Erythroblast (primary cell): ENCODE data around the gene DNAH2.

Experiments used
- DNase-seq, 2 experiments: peaks; one replicate each; lab custom pipeline; 2025; lab: John Stamatoyannopoulos, UW
- GATA1 ChIP-seq: IDR thresholded peaks from 2 replicates; pipeline ENCODE4 v1.6.1; 2011; ENCODE audit warnings: low read depth, mild to moderate bottlenecking, control low read depth, low read length, moderate library complexity
- POLR2A ChIP-seq: IDR thresholded peaks from 2 replicates; pipeline ENCODE4 v1.6.1; 2011; ENCODE audit warnings: mild to moderate bottlenecking, low read length

DNAH2 gene

DNA sequence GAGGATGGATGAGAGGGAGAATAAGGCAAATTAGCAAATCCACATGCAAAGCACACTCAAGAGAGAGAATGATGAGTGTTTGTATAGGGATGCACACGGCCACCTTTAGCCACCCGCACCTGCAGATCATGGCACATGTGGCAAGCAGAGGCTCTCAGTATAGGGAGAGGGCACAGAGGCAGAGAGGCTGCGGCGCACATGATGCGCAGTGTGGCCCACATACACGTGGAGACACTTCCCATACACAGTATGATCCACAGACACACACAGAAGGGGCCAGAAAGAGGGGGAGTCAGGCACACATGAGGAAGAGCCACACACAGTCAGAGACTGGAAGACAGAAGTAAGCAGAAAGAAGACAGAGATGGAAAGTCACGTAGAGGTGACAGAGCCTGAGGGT, 164.5 kb downstream of the DNAH2 start:
- no peak for DNase-seq
- no peak for TF ChIP-seq POLR2A

DNA sequence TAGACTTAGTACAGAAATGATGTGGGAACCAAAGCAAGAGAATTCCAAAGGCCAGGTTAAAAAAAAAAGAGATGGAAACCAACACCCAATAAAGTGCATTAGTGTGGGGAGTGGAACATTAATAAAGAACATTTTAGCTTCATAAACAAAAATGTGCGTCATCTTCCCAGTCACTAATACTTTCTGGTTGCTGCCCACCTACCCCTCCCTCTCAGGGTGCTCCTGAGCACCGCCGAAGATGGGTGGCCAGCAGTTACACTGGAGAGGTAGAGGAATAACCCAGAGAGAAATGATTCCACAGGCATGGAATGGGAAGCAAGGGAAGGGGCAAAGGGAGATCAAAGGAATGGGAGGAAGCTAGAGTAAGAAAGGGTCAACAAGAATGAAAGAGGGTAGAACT, 165.1 kb downstream of the DNAH2 start:
- no peak for DNase-seq
- TF ChIP-seq GATA1 (no peak), POLR2A (no peak)
